Astrocyte of the cerebellum (primary cell): Measurements from ENCODE around the gene CACNA1S.

Experiments
- DNase-seq: peaks from one replicate; pipeline ENCODE4 v3.0.0-alpha.2; 2011; ENCODE audit warnings: low read depth
- H3K4me3 ChIP-seq: 2 replicates; pipeline ENCODE4 v1.5.1; 2011; ENCODE audit warnings: mild to moderate bottlenecking, low read depth, low read length, moderate library complexity
- CTCF ChIP-seq: IDR thresholded peaks from 2 replicates; pipeline ENCODE4 v1.5.1; 2012; ENCODE audit warnings: low read length, low read depth, moderate library complexity, mild to moderate bottlenecking; ENCODE audit errors: missing control alignments
- in situ Hi-C: cut with HindIII; loops from 2 replicates; pipeline ENCODE4 v1.10.0; 2017; ENCODE audit warnings: low sequenced_read_pairs

CACNA1S gene

GRCh38 chr1:201140235-201140940, 28.2 kb upstream of the CACNA1S start:
- TF ChIP-seq CTCF: no peak
- DNase-seq: no peak
- no peak overlapping the region for H3K4me3 ChIP-seq
- in situ Hi-C loops: no loop called here

GRCh38 chr1:201139756-201140155, 27.5 kb upstream of the CACNA1S start:
- in situ Hi-C loops: no loop called here
- no peak for DNase-seq
- no peak for TF ChIP-seq CTCF
- H3K4me3 ChIP-seq: no peak overlapping the region

GRCh38 chr1:201139306-201139705, 27.1 kb upstream of the CACNA1S start:
- in situ Hi-C loops: no loop called here

GRCh38 chr1:201138311-201138840, 26.1 kb upstream of the CACNA1S start:
- H3K4me3 ChIP-seq: no peak overlapping the region
- TF ChIP-seq CTCF: no peak
- in situ Hi-C loops: no loop called here
- no peak for DNase-seq

More at GRCh38 chr1:201139306-201139705, 27.1 kb upstream of the CACNA1S start:
- TF ChIP-seq CTCF: no peak
- no peak for DNase-seq
- no peak overlapping the region for H3K4me3 ChIP-seq

- peak; percentile 81 for DNase-seq
- H3K4me3 ChIP-seq: no peak overlapping the region
- TF ChIP-seq CTCF: no peak
- in situ Hi-C loops: no loop called here
Observed at GRCh38 chr1:201137579-201138310, 25.5 kb upstream of the CACNA1S start.

GRCh38 chr1:201137024-201137392, 24.8 kb upstream of the CACNA1S start:
- no peak for TF ChIP-seq CTCF
- in situ Hi-C loops: no loop called here
- H3K4me3 ChIP-seq: no peak overlapping the region
- no peak for DNase-seq
